H54 (cell line): ENCODE data around the gene HNF4A.

Experiments
- DNase-seq: peaks from one replicate; pipeline ENCODE4 v3.0.0; 2011; ENCODE audit warnings: low spot score, mixed read lengths; ENCODE audit not compliant: insufficient read length
- FAIRE-seq: peaks from 3 replicates; lab custom pipeline; 2011; peaks lifted over from hg19 to GRCh38; lab: Jason Lieb, UNC
- POLR2A ChIP-seq: IDR thresholded peaks from 2 replicates; pipeline ENCODE4 v1.6.1; 2011; ENCODE audit warnings: low read depth, mild to moderate bottlenecking, low read length

Gene HNF4A

DNA sequence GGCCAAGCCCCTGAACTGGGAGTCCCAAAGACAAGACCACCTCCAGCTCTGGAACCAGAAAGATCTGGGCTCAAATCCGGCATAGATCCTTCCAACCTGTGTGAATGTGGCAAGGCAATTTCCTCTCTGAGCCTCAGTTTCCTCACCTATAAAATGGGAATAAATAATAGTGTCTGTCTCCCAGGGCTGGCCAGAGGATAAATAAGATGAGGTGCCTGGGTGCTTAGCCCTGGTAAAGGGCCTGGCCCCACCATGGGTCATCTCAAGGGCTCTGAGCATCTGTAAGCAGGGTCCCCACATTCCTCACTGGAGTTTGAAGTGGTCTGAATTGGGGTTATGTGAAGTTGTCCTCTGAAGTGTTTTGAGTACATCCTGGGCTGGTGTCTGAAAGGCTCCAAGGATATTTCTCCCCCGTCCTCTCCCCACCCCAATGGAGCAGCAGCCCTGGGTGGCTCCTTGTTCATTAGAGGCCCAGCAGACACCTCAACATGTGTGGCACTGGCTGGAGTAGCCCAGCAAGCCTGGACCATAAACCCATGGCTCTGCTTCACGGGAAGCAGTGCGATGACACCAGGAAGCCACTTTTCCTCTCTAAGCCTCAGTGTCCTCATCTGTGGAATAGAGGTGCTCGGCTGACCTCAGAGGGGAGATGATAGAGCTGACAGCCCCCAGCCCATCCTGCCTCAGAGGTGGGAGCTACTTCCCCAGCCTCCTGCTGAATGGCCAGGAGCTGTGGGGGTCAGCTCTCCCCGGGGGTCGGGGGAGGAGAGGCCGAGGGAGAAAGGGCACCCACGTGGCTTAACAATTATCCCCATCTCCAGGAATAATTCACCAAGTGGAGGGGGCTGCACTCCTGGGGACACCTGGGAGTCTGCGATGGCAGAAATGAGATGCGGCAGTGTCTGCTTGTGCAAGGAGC is 48.0 kb downstream of the HNF4A start:
- no peak for TF ChIP-seq POLR2A
- no peak for FAIRE-seq
- DNase-seq = no peak

- FAIRE-seq = no peak
Observed at GRCh38 chr20:44404204-44405181, 49.0 kb downstream of the HNF4A start.

GRCh38 chr20:44405257-44405656 is 49.8 kb downstream of the HNF4A start:
- DNase-seq (no peak), FAIRE-seq (no peak)
- no peak for TF ChIP-seq POLR2A

More at GRCh38 chr20:44404204-44405181, 49.0 kb downstream of the HNF4A start:
- TF ChIP-seq POLR2A = no peak
- no peak for DNase-seq

- no peak for FAIRE-seq
- DNase-seq = no peak
- TF ChIP-seq POLR2A = no peak
Observed at GRCh38 chr20:44405785-44406571, 50.5 kb downstream of the HNF4A start.

GRCh38 chr20:44406572-44407137 is 51.2 kb downstream of the HNF4A start:
- no peak for FAIRE-seq
- no peak for DNase-seq
- no peak for TF ChIP-seq POLR2A

- TF ChIP-seq POLR2A = no peak
- FAIRE-seq = no peak
- peak; percentile 89 for DNase-seq
Observed at GRCh38 chr20:44407402-44408184, 52.1 kb downstream of the HNF4A start.

GRCh38 chr20:44409132-44409600 is 53.7 kb downstream of the HNF4A start:
- DNase-seq (no peak), FAIRE-seq (no peak)
- no peak for TF ChIP-seq POLR2A

- FAIRE-seq (no peak), DNase-seq (no peak)
- no peak for TF ChIP-seq POLR2A
Observed at GRCh38 chr20:44410583-44411019, 55.1 kb downstream of the HNF4A start.

- FAIRE-seq = no peak
- no peak for TF ChIP-seq POLR2A
Observed at GRCh38 chr20:44411020-44411756, 55.7 kb downstream of the HNF4A start.

DNA sequence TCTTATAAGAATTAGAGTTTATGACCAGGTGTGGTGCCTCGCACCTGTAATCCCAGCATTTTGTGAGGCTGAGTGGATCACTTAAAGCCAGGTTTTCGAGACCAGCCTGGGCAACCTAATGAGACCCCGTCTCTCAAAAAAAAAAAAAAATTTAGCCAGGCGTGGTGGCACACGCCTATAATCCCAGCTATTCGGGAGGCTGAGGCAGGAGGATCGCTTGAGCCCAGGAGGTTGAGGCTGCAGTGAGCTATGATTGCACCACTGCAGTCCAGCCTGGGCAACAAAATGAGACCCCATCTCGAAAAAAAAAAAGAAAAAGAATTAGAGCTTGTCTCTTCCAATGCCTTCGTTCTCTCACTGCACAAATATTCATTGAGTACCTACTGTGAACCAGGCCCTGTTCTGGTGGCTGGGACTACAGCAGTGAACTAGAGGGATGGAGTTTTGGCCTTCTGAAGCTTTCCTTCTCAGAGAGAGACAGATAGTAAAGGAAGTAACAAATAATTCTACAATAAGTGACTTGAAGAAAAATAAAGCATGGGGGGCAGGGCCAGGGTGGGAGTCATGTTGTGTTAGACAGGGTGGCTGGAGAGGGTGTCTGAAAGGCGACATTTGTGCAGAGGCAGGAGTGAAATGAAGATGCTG is 56.4 kb downstream of the HNF4A start:
- TF ChIP-seq POLR2A = no peak
- FAIRE-seq = no peak
- no peak for DNase-seq

More at GRCh38 chr20:44411020-44411756, 55.7 kb downstream of the HNF4A start:
- DNase-seq = no peak
